Body of pancreas (tissue), 4 donors: ENCODE measurements around the gene MRPS15. TPM values are rescaled to one million over a fixed set of nuclear protein-coding genes. Genes with fewer than 3 reads are reported as not detected.
A peak's percentile ranks its signal among the peaks of the same experiment; 100 is the strongest.
"Not testable (repeated sequence)": the region's sequence is repeated elsewhere in the genome, so short reads cannot be mapped to it uniquely, and the experiment has no call there.

Experiments
- ATAC-seq: fragments of 150-250 bp; one replicate; pipeline ENCODE4 v1.9.1; 2016
- DNase-seq, 4 donors: peaks; one replicate each; pipeline ENCODE4 v3.0.0-alpha.2; 2019
- H3K27ac ChIP-seq, 4 donors: fragments of 200-600 bp; sonication (generic); 1 replicate in 3 of 4; 2 replicates in 1 of 4; pipeline versions ENCODE4 v1.5.1 to v1.6.1; 2016 to 2019; ENCODE audit warnings: mild to moderate bottlenecking in 1 of 4, mixed read lengths in 1 of 4, moderate library complexity in 1 of 4
- H3K27me3 ChIP-seq, 2 donors: fragments of 200-600 bp; sonication (generic); one replicate each; pipeline ENCODE4 v1.6.0; 2016; ENCODE audit warnings: mild to moderate bottlenecking in 1 of 2
- H3K36me3 ChIP-seq, 2 donors: fragments of 200-600 bp; sonication (generic); replicated peaks in 1 of 2; 2 replicates each; pipeline ENCODE4 v1.5.1; 2016; ENCODE audit warnings: low read depth in 2 of 2; ENCODE audit not compliant: insufficient read depth in 1 of 2
- H3K4me1 ChIP-seq: fragments of 200-600 bp; sonication (generic); one replicate; pipeline ENCODE4 v1.6.0; 2016
- H3K4me3 ChIP-seq, 2 donors: fragments of 200-600 bp; sonication (generic); 1 replicate in 1 of 2; 2 replicates in 1 of 2; pipeline ENCODE4 v1.5.1; 2016 to 2019
- H3K9me3 ChIP-seq, 3 donors: fragments of 200-600 bp; sonication (generic); 1 replicate in 2 of 3; 2 replicates in 1 of 3; pipeline ENCODE4 v1.5.1; 2016
- POLR2A ChIP-seq, 3 donors: fragments of 450-650 bp; IDR thresholded peaks; one replicate each; pipeline ENCODE4 v1.6.1; 2016; ENCODE audit warnings: antibody characterized with exemption in 3 of 3, mild to moderate bottlenecking in 2 of 3
- WGBS, 2 donors: methylation state at CpG; one replicate each; pipeline ENCODE4 v1.1.5; 2017; 5-methylcytosine and 5-hydroxymethylcytosine counted together
- intact Hi-C: fragments of 100-400 bp; cut with DNase I; formaldehyde crosslinking; loops from one replicate; pipeline ENCODE4 v1.15.1; 2023
- total RNA-seq, 2 donors: library from RNA; depleted of rRNA; stranded (reverse); fragments of >200 nt; gene quantifications; one replicate each; pipeline ENCODE4 v1.1.0, GENCODE V29; 2016
- TF ChIP-seq, protein P1 (sequence below), 7 experiments: fragments of 450-650 bp in 4 of 7; fragments of 200-600 bp in 3 of 7; sonication (generic) in 3 of 7; IDR thresholded peaks; one replicate each; pipeline ENCODE4 v1.5.1; 2016 to 2019; ENCODE audit warnings: antibody characterized with exemption in 7 of 7

The MRPS15 gene
- total RNA-seq, 2 donors from 2014 or later, result 24.4 to 31.1 TPM

DNA sequence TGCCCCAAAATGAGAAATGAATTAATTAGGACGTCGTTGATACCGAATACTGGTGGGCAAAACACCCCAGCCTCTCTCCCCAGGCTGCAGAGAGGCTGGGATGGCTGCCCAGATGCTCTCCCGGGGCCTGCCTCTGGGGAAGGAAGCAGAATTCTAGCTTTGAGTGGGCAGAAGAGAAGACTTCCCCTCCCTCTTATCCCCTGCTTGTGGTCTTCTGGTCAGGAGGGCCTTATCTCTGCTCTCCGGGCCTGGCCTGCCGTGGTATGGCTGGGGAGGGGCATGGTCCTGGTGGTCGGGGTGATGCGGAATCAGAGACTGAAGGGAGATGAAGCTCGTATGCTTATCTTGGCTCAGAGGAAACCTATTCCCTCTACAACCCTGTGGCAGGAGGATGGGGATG, 28.3 kb upstream of the MRPS15 start:
- DNase-seq, result no peak
- Histone ChIP-seq H3K4me1 (peaks cover 3% of the 10 kb centered on the region), H3K36me3 (no peaks in the 10 kb centered on the region), H3K9me3 (no peaks in the 10 kb centered on the region), H3K4me3 (no peak overlapping the region), H3K27ac (no peak overlapping the region), H3K27me3 (no peaks in the 10 kb centered on the region)
- TF ChIP-seq, protein P1, sequence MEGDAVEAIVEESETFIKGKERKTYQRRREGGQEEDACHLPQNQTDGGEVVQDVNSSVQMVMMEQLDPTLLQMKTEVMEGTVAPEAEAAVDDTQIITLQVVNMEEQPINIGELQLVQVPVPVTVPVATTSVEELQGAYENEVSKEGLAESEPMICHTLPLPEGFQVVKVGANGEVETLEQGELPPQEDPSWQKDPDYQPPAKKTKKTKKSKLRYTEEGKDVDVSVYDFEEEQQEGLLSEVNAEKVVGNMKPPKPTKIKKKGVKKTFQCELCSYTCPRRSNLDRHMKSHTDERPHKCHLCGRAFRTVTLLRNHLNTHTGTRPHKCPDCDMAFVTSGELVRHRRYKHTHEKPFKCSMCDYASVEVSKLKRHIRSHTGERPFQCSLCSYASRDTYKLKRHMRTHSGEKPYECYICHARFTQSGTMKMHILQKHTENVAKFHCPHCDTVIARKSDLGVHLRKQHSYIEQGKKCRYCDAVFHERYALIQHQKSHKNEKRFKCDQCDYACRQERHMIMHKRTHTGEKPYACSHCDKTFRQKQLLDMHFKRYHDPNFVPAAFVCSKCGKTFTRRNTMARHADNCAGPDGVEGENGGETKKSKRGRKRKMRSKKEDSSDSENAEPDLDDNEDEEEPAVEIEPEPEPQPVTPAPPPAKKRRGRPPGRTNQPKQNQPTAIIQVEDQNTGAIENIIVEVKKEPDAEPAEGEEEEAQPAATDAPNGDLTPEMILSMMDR (IDR thresholded peaks at IDR 0.05), result no peak
- TF ChIP-seq POLR2A (IDR thresholded peaks at IDR 0.05), result no peak
- 38 to 64% methylated on average over 7 to 9 of the region's 9 CpGs for WGBS, 2 donors
- intact Hi-C loops, result no loop called here
- no peak for ATAC-seq

DNA sequence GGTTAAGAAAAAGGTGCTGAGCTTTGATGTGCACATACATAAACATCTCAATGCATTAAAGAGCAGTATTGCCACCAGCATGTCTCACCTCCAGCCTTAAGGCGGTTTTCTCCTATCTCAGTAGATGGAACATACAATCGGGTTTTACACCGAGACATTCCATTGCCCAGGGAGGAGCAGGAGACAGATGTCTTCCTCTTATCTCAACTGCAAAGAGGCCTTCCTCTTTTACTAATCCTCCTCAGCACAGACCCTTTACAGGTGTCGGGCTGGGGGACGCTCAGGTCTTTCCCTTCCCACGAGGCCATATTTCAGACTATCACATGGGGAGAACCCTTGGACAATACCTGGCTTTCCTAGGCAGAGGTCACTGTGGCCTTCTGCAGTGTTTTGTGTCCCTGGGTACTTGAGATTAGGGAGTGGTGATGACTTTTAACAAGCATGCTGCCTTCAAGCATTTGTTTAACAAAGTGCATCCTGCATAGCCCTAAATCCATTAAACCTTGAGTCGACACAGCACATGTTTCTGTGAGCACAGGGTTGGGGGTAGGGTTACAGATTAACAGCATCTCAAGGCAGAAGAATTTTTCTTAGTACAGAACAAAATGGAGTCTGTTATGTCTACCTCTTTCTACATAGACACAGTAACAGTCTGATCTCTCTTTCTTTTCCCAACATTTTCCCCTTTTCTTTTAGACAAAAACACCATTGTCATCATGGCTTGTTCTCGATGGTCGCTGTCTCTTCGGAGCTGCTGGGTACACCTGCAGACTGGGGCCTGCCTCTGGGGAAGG, 25.3 kb upstream of the MRPS15 start:
- peaks cover 16% of the 10 kb centered on the region for H3K4me1 ChIP-seq
- 58 to 69% methylated on average over 10 of the region's 10 CpGs for WGBS, 2 donors
- intact Hi-C loops, H3K27ac ChIP-seq, DNase-seq, ATAC-seq, H3K36me3 ChIP-seq, H3K27me3 ChIP-seq, H3K9me3 ChIP-seq, H3K4me3 ChIP-seq: not testable (repeated sequence)

DNA sequence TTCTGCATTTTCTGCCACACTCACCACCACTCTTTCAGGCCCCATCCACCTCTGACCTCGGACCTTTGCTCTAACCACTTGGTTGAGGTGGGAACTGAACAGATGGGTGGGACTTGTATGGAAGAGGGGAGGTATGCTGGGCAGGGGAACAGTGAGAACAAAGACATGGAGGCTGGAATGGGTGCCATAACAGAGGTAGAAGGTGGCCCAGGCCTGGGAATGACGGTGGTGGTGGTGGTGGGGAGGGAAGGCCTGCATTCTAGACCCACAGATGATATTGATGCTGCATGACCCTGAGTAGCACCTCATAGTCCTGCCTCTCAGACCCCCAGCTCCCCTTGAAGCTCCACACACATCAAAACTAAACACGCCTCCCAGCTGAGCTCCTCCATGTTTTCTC, 23.7 kb upstream of the MRPS15 start:
- H3K27ac ChIP-seq, result no peak overlapping the region
- H3K27me3 ChIP-seq, result no peaks in the 10 kb centered on the region
- H3K36me3 ChIP-seq, result no peaks in the 10 kb centered on the region
- WGBS, 2 donors, result 80 to 86% methylated on average over 3 of the region's 3 CpGs
- H3K4me3 ChIP-seq, result no peak overlapping the region
- H3K4me1 ChIP-seq, result peaks cover 16% of the 10 kb centered on the region
- no peaks in the 10 kb centered on the region for H3K9me3 ChIP-seq
- ATAC-seq (no peak), DNase-seq (no peak)
- intact Hi-C loops, result no loop called here
- no peak for TF ChIP-seq POLR2A (IDR thresholded peaks at IDR 0.05)
- TF ChIP-seq, protein P1 (IDR thresholded peaks at IDR 0.05), result no peak

DNA sequence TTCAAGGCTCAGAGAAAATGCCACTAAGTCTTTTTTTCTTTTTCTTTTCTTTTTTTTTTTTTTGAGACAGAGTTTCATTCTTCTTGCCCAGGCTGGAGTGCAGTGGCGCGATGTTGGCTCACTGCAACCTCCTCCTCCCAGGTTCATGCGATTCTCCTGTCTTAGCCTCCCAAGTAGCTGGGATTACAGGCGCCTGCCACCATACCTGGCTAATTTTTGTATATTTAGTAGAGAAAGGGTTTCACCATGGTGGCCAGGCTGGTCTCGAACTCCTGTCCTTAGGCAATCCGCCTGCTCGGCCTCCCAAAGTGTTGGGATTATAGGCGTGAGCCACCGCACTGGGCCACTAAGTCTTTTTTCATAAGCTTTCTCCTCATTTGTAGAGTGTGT, 23.1 kb upstream of the MRPS15 start:
- peaks cover 16% of the 10 kb centered on the region for H3K4me1 ChIP-seq
- H3K36me3 ChIP-seq, DNase-seq, H3K4me3 ChIP-seq, intact Hi-C loops, H3K27me3 ChIP-seq, H3K9me3 ChIP-seq, ATAC-seq: not testable (repeated sequence)
- H3K27ac ChIP-seq, result peak overlapping the region in 3 of 4 donors; percentile 17 to 79 (median 63)
- 96 to 99% methylated on average over 9 of the region's 9 CpGs for whole genome bisulfite sequencing, 2 donors

DNA sequence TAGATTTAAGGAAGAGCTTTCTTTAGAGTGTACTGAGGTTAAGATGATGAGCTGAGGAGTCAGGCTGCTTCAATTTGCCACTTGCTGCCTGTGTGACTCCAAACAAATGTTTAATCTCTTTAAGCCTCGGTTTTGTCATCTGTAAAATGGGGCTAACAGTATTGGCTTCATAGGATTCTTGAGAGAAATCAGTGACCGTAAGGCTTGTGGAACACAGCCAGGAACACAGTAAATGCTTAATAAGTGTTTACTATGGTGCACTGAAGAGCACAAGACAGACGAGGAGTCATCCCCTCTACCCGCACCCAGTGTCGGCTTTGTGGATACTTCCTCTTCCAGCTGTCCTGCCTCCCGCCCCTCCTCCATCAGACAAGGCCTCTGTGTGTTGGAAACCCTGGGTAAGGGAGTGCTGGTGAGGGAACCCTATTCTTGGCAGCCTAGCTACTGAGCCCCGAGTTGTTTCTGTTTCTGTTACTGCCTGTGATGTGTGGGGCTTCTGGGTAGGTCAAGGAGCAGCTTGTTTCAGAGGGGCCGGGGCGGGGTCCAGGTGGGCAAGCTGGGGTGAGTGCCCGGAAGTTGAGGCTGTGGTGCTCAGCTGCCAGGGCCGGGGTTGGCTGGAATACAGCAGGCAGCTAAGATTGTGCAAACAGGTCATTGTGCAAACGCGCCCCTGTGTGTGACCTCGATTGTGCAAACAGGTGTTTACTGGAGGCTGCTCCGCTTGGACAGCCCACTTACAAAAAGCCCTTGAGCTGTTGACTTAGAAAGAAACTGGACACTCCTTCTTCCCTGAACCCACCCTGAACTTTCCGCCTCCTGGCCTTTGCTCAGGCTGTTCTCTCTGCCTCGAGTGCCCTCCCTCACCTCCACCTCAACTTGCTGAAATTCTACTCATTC, 22.5 kb upstream of the MRPS15 start:
- H3K4me1 ChIP-seq, result peaks cover 16% of the 10 kb centered on the region
- ATAC-seq, result peak; percentile 90
- no peak overlapping the region for H3K4me3 ChIP-seq
- DNase-seq, result peak; percentile 77 to 91 (median 88)
- TF ChIP-seq POLR2A (IDR thresholded peaks at IDR 0.05), result peak in 1 of 3 donors; percentile 20
- TF ChIP-seq, protein P1 (IDR thresholded peaks at IDR 0.05), result no peak
- H3K27ac ChIP-seq, result peak overlapping the region; percentile 9 to 79 (median 40)
- no peaks in the 10 kb centered on the region for H3K9me3 ChIP-seq
- intact Hi-C loops, result no loop called here
- no peaks in the 10 kb centered on the region for H3K27me3 ChIP-seq
- 26 to 43% methylated on average over 13 to 17 of the region's 17 CpGs for WGBS, 2 donors
- no peaks in the 10 kb centered on the region for H3K36me3 ChIP-seq
